Breast epithelium (tissue), 3 donors: ENCODE data around the gene COL16A1.

Source experiments
- CTCF ChIP-seq, 3 donors: fragments of 450-650 bp; IDR thresholded peaks; one replicate each; pipeline ENCODE4 v1.5.1; 2016 to 2017; ENCODE audit warnings: antibody characterized with exemption in 3 of 3, mild to moderate bottlenecking in 3 of 3, moderate library complexity in 3 of 3
- POLR2A ChIP-seq: fragments of 450-650 bp; IDR thresholded peaks from one replicate; pipeline ENCODE4 v1.6.1; 2016; ENCODE audit warnings: antibody characterized with exemption, mild to moderate bottlenecking, moderate library complexity
- POLR2AphosphoS5 ChIP-seq, 3 donors: sonication (generic); formaldehyde crosslinking; IDR thresholded peaks; one replicate each; pipeline ENCODE4 v1.6.1; 2017; ENCODE audit warnings: antibody characterized with exemption in 3 of 3

- TF ChIP-seq CTCF (IDR thresholded peaks at IDR 0.05): no peak
- no peak for TF ChIP-seq POLR2AphosphoS5 (IDR thresholded peaks at IDR 0.05)
- no peak for TF ChIP-seq POLR2A
Measured at GRCh38 chr1:31621498-31621820, 82.4 kb downstream of the COL16A1 start.
